Dermis lymphatic vessel endothelial cell (primary cell): ENCODE data around the gene ZSCAN5C. TPM values are rescaled to one million over a fixed set of nuclear protein-coding genes. Genes with fewer than 3 reads are reported as not detected.

ENCODE experiments used
- total RNA-seq: library from RNA; depleted of rRNA; stranded (reverse); fragments of >200 nt; gene quantifications from 2 replicates; pipeline ENCODE4 v1.2.1, GENCODE V29; 2014

ZSCAN5C gene
- total RNA-seq: not detected in 2 replicates

GRCh38 chr19:56201973-56202372 lies at the start of gene ZSCAN5C:
TSS of gene ZSCAN5C (plus strand) at chr19:56202273. CDS start at chr19:56205914, 3,641 bp downstream.

GRCh38 chr19:56175861-56176307 lies 26.2 kb upstream of the ZSCAN5C start, which contains the start of gene GALP:
TSS of gene GALP (plus strand) at chr19:56176008. CDS start at chr19:56177109, 1,101 bp downstream.

GRCh38 chr19:56197646-56198045 lies 4.4 kb upstream of the ZSCAN5C start, which contains the start of gene ZSCAN5B:
TSS of gene ZSCAN5B (minus strand) at chr19:56197783. CDS start at chr19:56193052, 4,731 bp downstream.

Other genes with a start within 250 kb of the ZSCAN5C start
- gene NLRP5, start 215.5 kb upstream of the ZSCAN5C start, total RNA-seq: not detected in 2 replicates
- gene ZNF787, start 81.0 kb upstream of the ZSCAN5C start, total RNA-seq: 25.8 and 26.3 TPM in 2 replicates
- 9.2 and 11.2 TPM in 2 replicates for gene ZNF444, start 61.0 kb upstream of the ZSCAN5C start, total RNA-seq
- gene GALP, start 26.3 kb upstream of the ZSCAN5C start, total RNA-seq: not detected in 2 replicates
- 0.11 TPM in 1 of 2 replicates, not detected in the other for gene ZSCAN5B, start 4.5 kb upstream of the ZSCAN5C start, total RNA-seq
- gene EDDM13, start 70.5 kb downstream of the ZSCAN5C start, total RNA-seq: 1.4 and 3.7 TPM in 2 replicates
- gene ZSCAN5A, start 112.6 kb downstream of the ZSCAN5C start, total RNA-seq: 7.9 TPM in 2 replicates
- gene ZNF582, start 191.3 kb downstream of the ZSCAN5C start, total RNA-seq: 3.8 and 3.9 TPM in 2 replicates
- gene ZNF583, start 202.1 kb downstream of the ZSCAN5C start, total RNA-seq: 3.8 and 4.5 TPM in 2 replicates